Measurements from ENCODE around the gene GRPEL1. TPM values are rescaled to one million over a fixed set of nuclear protein-coding genes. Genes with fewer than 3 reads are reported as not detected.

GRPEL1 gene
- total and polyA plus RNA-seq, 2 of the 13 experiments (the other 11 are each of a cell fraction or from before 2014, with no cell fraction given), result 32.3 to 141 TPM

GRCh38 chr4:7055990-7056325, 11.9 kb downstream of the GRPEL1 start (continued):
- no peak for TF ChIP-seq ZBTB49 (CRISPR knock-in tag; IDR thresholded peaks at IDR 0.05; ENCODE audit: borderline replicate concordance)
- no peak for TF ChIP-seq FUBP1 (CRISPR knock-in tag; IDR thresholded peaks at IDR 0.05; ENCODE audit: borderline replicate concordance)

- Histone ChIP-seq H3K4me1 (ENCODE audit: insufficient read depth, low read length) (no peaks in the 10 kb centered on the region), H3K4me3 (replicated peaks in 1 of 3; ENCODE audit: insufficient read depth in 1 of 3, low read depth in 2 of 3, low read length in 3 of 3) (no peak overlapping the region), H3K9ac (ENCODE audit: insufficient read depth, low read depth, low read length) (no peak overlapping the region), H4K20me1 (ENCODE audit: insufficient read depth, low read length) (0 out of 2 replicates have a peak, but pooled peaks cover 4% of the 10 kb centered on the region), H2AFZ (ENCODE audit: low read length) (no peak overlapping the region), H3K27ac (ENCODE audit: extremely low read length, insufficient read depth, low read length) (no peak overlapping the region), H3K9me3 (ENCODE audit: low read length) (no peaks in the 10 kb centered on the region), H3K4me2 (ENCODE audit: low read depth, low read length) (no peak overlapping the region), H3K79me2 (ENCODE audit: insufficient read depth, low read length) (no peaks in the 10 kb centered on the region), H3K27me3 (ENCODE audit: control insufficient read depth in 1 of 2, insufficient read depth in 2 of 2, low read length in 2 of 2) (no peaks in the 10 kb centered on the region), H3K36me3 (replicated peaks in 1 of 2; ENCODE audit: control insufficient read depth in 1 of 2, insufficient read depth in 2 of 2, low read length in 2 of 2) (peaks cover 11 to 54% of the 10 kb centered on the region in 2 experiments; a peak in 4 of 5 replicates)
- no peak for DNase-seq (ENCODE audit: low spot score)
- TSS peak; percentile 32 for BruUV-seq (replicated peaks)
- ATAC-seq, result no peak
- in situ Hi-C loops (cut with HindIII; ENCODE audit: extremely low pct_ligation_motif_present, low pct_unique_long_range_greater_than_20kb), result no loop called here
- intact Hi-C loops (cut with micrococcal nuclease; ENCODE audit: unreplicated experiment), result no loop called here
- CTCF ChIA-PET (ENCODE audit: low intra/inter-chr PET ratio, low total read pairs), result no interaction called here
- POLR2A ChIA-PET, result interaction anchor here (1.8 kb wide), 1 partner anchor 12 kb away, joined by 9 read pairs; the partner anchor contains the start of gene GRPEL1
- 97% methylated on average over 30 of the region's 31 CpGs for WGBS (ENCODE audit: low lambda C conversion rate)
- no peak for FAIRE-seq
- TF ChIP-seq SNAPC4 (CRISPR knock-in tag; IDR thresholded peaks at IDR 0.05) (no peak), TEF (CRISPR knock-in tag; IDR thresholded peaks at IDR 0.05) (no peak), REL (CRISPR knock-in tag; conservative IDR thresholded peaks at IDR 0.05) (no peak), ZNF512B (CRISPR knock-in tag; IDR thresholded peaks at IDR 0.05; ENCODE audit: borderline replicate concordance) (no peak)
Observed at GRCh38 chr4:7055111-7055989, 12.5 kb downstream of the GRPEL1 start.

Data from HepG2 (cell line).